Mesodermal cell (in vitro differentiated cells): ENCODE data around the gene SLC25A1. TPM values are rescaled to one million over a fixed set of nuclear protein-coding genes. Genes with fewer than 3 reads are reported as not detected.

Experiments used
- H3K27ac ChIP-seq: 2 replicates; pipeline ENCODE4 v1.7.0; 2013; ENCODE audit warnings: mild to moderate bottlenecking, low read depth, low read length, moderate library complexity; ENCODE audit not compliant: severe bottlenecking
- H3K36me3 ChIP-seq: 2 replicates; pipeline ENCODE4 v1.7.1; 2013; ENCODE audit warnings: mild to moderate bottlenecking, low read length, moderate library complexity; ENCODE audit not compliant: control insufficient read depth, insufficient read depth
- H3K4me1 ChIP-seq: one replicate; pipeline ENCODE4 v1.7.1; 2013; ENCODE audit warnings: mild to moderate bottlenecking, low read length; ENCODE audit not compliant: insufficient read depth, control insufficient read depth, poor library complexity, severe bottlenecking
- H3K4me3 ChIP-seq: 2 replicates; pipeline ENCODE4 v1.7.0; 2013; ENCODE audit warnings: low read length, control low read depth, mild to moderate bottlenecking; ENCODE audit not compliant: insufficient read depth, poor library complexity, severe bottlenecking; ENCODE audit errors: extremely low read depth
- H3K9me3 ChIP-seq: 2 replicates; pipeline ENCODE4 v1.7.1; 2013; ENCODE audit warnings: mild to moderate bottlenecking, low read length, moderate library complexity; ENCODE audit not compliant: control insufficient read depth
- WGBS, 2 experiments: methylation state at CpG; one replicate each; pipeline ENCODE4 v1.1.5; 2013; ENCODE audit warnings: missing lambda C conversion rate in 2 of 2; ENCODE audit not compliant: insufficient coverage in 2 of 2; 5-methylcytosine and 5-hydroxymethylcytosine counted together
- polyA plus RNA-seq, 2 experiments: library from polyadenylated mRNA; stranded (reverse); fragments of 50-300 nt; gene quantifications; one replicate each; pipeline ENCODE4 v1.2.3, GENCODE V29; 2013

Gene SLC25A1
- polyA plus RNA-seq (2013, experiment 1 of 2), result 117 TPM
- polyA plus RNA-seq (2013, experiment 2 of 2), result 99.8 TPM

- Histone ChIP-seq H3K4me1 (peaks cover 36% of the 10 kb centered on the region), H3K9me3 (no peaks in the 10 kb centered on the region), H3K27ac (peak within 1 kb of the TSS; percentile 77), H3K4me3 (peak within 1 kb of the TSS; percentile 79), H3K36me3 (peaks cover 28% of the 10 kb centered on the region)
- WGBS, 2 experiments, result 0 to 2% methylated on average over 64 to 78 of the region's 86 CpGs
Measured at GRCh38 chr22:19178657-19179496, at the start of gene SLC25A1. Gene SLC25A1, minus strand, starts transcription at chr22:19178736. Its CDS starts 63 bp downstream, at chr22:19178673.

- 100% methylated on average over 1 to 2 of the region's 4 CpGs for whole genome bisulfite sequencing, 2 experiments
- Histone ChIP-seq H3K36me3 (peaks cover 49% of the 10 kb centered on the region), H3K9me3 (no peaks in the 10 kb centered on the region), H3K4me3 (no peak overlapping the region), H3K27ac (no peak overlapping the region), H3K4me1 (no peaks in the 10 kb centered on the region)
Measured at GRCh38 chr22:19228179-19228578, 49.6 kb upstream of the SLC25A1 start.

- no peak overlapping the region for H3K27ac ChIP-seq
- peaks cover 58% of the 10 kb centered on the region for H3K36me3 ChIP-seq
- H3K9me3 ChIP-seq, result no peaks in the 10 kb centered on the region
- no peaks in the 10 kb centered on the region for H3K4me1 ChIP-seq
- H3K4me3 ChIP-seq, result no peak overlapping the region
Measured at GRCh38 chr22:19226428-19226827, 47.9 kb upstream of the SLC25A1 start.

- H3K36me3 ChIP-seq, result peaks cover 58% of the 10 kb centered on the region
- 91 to 92% methylated on average over 2 to 3 of the region's 3 CpGs for WGBS, 2 experiments
- H3K27ac ChIP-seq, result no peak overlapping the region
- H3K9me3 ChIP-seq, result no peaks in the 10 kb centered on the region
- H3K4me1 ChIP-seq, result no peaks in the 10 kb centered on the region
- no peak overlapping the region for H3K4me3 ChIP-seq
Measured at GRCh38 chr22:19225560-19225959, 47.0 kb upstream of the SLC25A1 start.

- H3K9me3 ChIP-seq, result no peaks in the 10 kb centered on the region
- no peak overlapping the region for H3K27ac ChIP-seq
- 93 to 98% methylated on average over 4 to 7 of the region's 7 CpGs for WGBS, 2 experiments
- H3K4me3 ChIP-seq, result no peak overlapping the region
- peaks cover 58% of the 10 kb centered on the region for H3K36me3 ChIP-seq
- H3K4me1 ChIP-seq, result no peaks in the 10 kb centered on the region
Measured at GRCh38 chr22:19224985-19225384, 46.4 kb upstream of the SLC25A1 start.

- Histone ChIP-seq H3K4me1 (no peaks in the 10 kb centered on the region), H3K36me3 (peaks cover 54% of the 10 kb centered on the region), H3K9me3 (no peaks in the 10 kb centered on the region), H3K4me3 (no peak overlapping the region), H3K27ac (no peak overlapping the region)
- WGBS, 2 experiments, result 89% methylated on average over 4 to 5 of the region's 5 CpGs
Measured at GRCh38 chr22:19224557-19224956, 46.0 kb upstream of the SLC25A1 start.

- H3K9me3 ChIP-seq, result no peaks in the 10 kb centered on the region
- H3K4me1 ChIP-seq, result no peaks in the 10 kb centered on the region
- no peak overlapping the region for H3K27ac ChIP-seq
- WGBS, 2 experiments, result 91 to 93% methylated on average over 4 to 6 of the region's 6 CpGs
- no peak overlapping the region for H3K4me3 ChIP-seq
- peaks cover 56% of the 10 kb centered on the region for H3K36me3 ChIP-seq
Measured at GRCh38 chr22:19223617-19224016, 45.1 kb upstream of the SLC25A1 start.

- H3K4me3 ChIP-seq, result no peak overlapping the region
- H3K9me3 ChIP-seq, result no peaks in the 10 kb centered on the region
- H3K36me3 ChIP-seq, result peaks cover 53% of the 10 kb centered on the region
- WGBS, 2 experiments, result 92 to 96% methylated on average over 7 to 8 of the region's 9 CpGs
- H3K4me1 ChIP-seq, result no peaks in the 10 kb centered on the region
- no peak overlapping the region for H3K27ac ChIP-seq
Measured at GRCh38 chr22:19223110-19223509, 44.6 kb upstream of the SLC25A1 start.

- H3K4me1 ChIP-seq, result no peaks in the 10 kb centered on the region
- H3K27ac ChIP-seq, result no peak overlapping the region
- no peak overlapping the region for H3K4me3 ChIP-seq
- WGBS, 2 experiments, result 92 to 96% methylated on average over 10 of the region's 11 CpGs
- H3K36me3 ChIP-seq, result peaks cover 48% of the 10 kb centered on the region
- no peaks in the 10 kb centered on the region for H3K9me3 ChIP-seq
Measured at GRCh38 chr22:19222242-19223005, 43.9 kb upstream of the SLC25A1 start.

GRCh38 chr22:19220867-19221266, 42.3 kb upstream of the SLC25A1 start:
- no peaks in the 10 kb centered on the region for H3K4me1 ChIP-seq
- WGBS, 2 experiments, result 75 to 85% methylated on average over 3 of the region's 3 CpGs

More at GRCh38 chr22:19220867-19221266, 42.3 kb upstream of the SLC25A1 start:
- no peaks in the 10 kb centered on the region for H3K9me3 ChIP-seq
- no peak overlapping the region for H3K27ac ChIP-seq
- H3K4me3 ChIP-seq, result no peak overlapping the region
- peaks cover 43% of the 10 kb centered on the region for H3K36me3 ChIP-seq
